Skeletal muscle satellite cell (primary cell): Measurements from ENCODE around the gene CTRB2. TPM values are rescaled to one million over a fixed set of nuclear protein-coding genes. Genes with fewer than 3 reads are reported as not detected.

ENCODE experiments used
- H3K27me3 ChIP-seq: 2 replicates; pipeline ENCODE4 v1.7.0; 2013; ENCODE audit warnings: low read length; ENCODE audit not compliant: control insufficient read depth, insufficient read depth
- H3K36me3 ChIP-seq: 2 replicates; pipeline ENCODE4 v1.7.0; 2013; ENCODE audit warnings: mild to moderate bottlenecking, control low read depth, low read length; ENCODE audit not compliant: insufficient read depth
- H3K4me1 ChIP-seq: 2 replicates; pipeline ENCODE4 v1.7.0; 2013; ENCODE audit warnings: low read length; ENCODE audit not compliant: control insufficient read depth, insufficient read depth
- H3K4me2 ChIP-seq: 2 replicates; pipeline ENCODE4 v1.7.0; 2013; ENCODE audit warnings: mild to moderate bottlenecking, low read length
- H3K4me3 ChIP-seq: 2 replicates; pipeline ENCODE4 v1.7.0; 2013; ENCODE audit warnings: low read length
- H3K9ac ChIP-seq: 2 replicates; pipeline ENCODE4 v1.7.0; 2013; ENCODE audit warnings: mild to moderate bottlenecking, low read depth, low read length, moderate library complexity
- H3K9me3 ChIP-seq: replicated peaks from 2 replicates; pipeline ENCODE4 v1.7.0; 2013; ENCODE audit warnings: mild to moderate bottlenecking, control low read depth, low read length
- total RNA-seq: library from RNA; depleted of rRNA; stranded (reverse); fragments of >200 nt; gene quantifications from 2 replicates; pipeline ENCODE4 v1.2.3, GENCODE V29; 2012; rRNA removed

The CTRB2 gene
- total RNA-seq, result not detected in 2 replicates

DNA sequence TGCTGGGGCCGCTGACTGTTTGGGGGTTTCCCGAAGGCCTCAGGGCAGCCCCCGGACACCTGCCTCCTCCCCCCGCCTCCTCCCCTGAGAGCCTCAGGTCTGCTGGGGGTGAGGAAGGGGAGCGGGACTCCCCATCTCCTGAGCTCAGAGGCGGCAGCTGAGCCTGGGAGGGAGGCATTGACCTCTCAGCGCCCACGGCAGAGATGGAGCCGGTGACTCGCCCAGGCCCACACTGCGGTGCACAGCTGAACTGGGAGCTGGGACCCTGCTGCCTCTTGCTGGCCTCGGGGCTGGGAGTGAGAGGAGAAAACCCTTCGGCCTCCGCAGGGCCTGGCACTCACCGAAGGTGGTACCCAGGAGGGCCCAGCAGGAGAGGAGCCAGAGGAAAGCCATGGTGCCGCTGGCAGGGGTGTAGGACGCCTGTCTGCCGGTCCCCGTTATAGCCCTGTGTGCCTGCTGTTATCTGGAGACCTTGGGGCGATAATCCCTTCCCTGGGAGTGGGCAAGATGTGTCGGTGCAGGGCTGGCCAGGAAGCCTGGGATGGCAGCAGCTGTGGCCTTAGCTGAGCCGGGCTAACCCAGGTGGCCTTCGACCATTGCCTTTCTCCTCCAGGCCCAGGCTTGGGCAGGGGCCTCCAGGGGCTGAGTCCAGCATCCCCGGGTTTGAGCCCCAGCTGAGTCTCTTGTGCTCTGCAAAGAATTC lies at the start of gene CTRB2:
Gene CTRB2, minus strand, starts transcription at position 413 of the 703 bp plus-strand sequence. Its CDS starts 20 bp downstream, at position 393.
- Histone ChIP-seq H3K9me3 (no peaks in the 10 kb centered on the region), H3K27me3 (peaks cover under 1% of the 10 kb centered on the region)

DNA sequence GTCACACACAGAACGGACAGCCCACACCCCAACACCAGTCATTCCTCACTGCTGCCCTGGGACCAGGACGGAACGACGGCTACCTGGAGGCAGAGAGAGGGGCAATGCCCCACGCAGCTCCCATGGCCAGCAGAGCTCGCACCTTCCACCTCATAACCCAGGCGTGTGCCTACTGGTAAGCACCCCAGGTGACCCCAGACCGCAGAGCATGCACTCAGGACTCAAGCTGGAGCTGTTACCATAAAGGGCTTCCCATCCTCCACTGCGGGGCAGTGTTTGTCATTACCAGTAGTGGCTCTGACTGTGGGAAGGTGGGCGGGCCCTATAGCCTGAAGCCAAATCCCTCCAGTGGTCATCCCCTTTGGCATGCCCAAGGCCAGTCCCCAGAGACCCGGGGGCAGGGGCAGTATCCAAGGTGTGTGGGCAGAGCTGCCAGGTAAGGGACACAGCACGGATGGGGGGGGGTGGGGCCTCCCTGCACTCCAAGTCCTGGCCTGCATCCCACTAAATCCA lies 49.2 kb upstream of the CTRB2 start:
- Histone ChIP-seq H3K4me2 (no peak overlapping the region), H3K36me3 (peaks cover 20% of the 10 kb centered on the region), H3K9me3 (no peaks in the 10 kb centered on the region), H3K9ac (peak overlapping the region; percentile 14), H3K4me3 (no peak overlapping the region), H3K27me3 (no peaks in the 10 kb centered on the region), H3K4me1 (peaks cover 63% of the 10 kb centered on the region)

More for the DNA sequence above, at the start of gene CTRB2:
- H3K36me3 ChIP-seq, result no peaks in the 10 kb centered on the region
- H3K4me2 ChIP-seq, result no peak within 1 kb of the TSS
- no peaks in the 10 kb centered on the region for H3K4me1 ChIP-seq
- H3K9ac ChIP-seq, result no peak within 1 kb of the TSS
- H3K4me3 ChIP-seq, result no peak within 1 kb of the TSS

DNA sequence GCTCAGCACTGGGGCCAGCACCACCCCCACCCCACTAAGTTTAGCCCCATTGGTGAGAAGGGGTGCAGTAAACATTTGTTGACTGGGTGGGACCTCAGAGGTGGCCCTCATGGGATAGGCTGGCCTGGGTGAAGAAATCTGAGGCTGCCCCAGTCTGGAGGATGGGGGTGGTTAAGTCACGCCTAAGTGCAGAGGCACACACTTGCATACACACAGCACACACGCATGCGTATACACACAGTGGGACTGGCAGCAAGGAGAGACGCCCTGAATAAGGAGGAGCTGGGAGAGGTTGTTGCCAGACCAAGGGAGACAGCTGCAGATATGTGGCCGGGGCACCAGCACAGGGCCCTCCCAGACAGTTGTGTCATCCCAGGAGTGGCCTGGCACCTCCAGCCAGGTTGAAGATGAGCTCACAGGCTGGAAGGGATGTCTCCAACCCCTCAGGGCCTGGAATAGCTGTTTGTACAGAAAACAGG lies 47.4 kb upstream of the CTRB2 start:
- Histone ChIP-seq H3K4me1 (peaks cover 69% of the 10 kb centered on the region), H3K36me3 (peaks cover 20% of the 10 kb centered on the region), H3K9ac (peak overlapping the region; percentile 73), H3K4me3 (peak overlapping the region; percentile 30), H3K27me3 (no peaks in the 10 kb centered on the region), H3K4me2 (peak overlapping the region; percentile 75), H3K9me3 (no peaks in the 10 kb centered on the region)

DNA sequence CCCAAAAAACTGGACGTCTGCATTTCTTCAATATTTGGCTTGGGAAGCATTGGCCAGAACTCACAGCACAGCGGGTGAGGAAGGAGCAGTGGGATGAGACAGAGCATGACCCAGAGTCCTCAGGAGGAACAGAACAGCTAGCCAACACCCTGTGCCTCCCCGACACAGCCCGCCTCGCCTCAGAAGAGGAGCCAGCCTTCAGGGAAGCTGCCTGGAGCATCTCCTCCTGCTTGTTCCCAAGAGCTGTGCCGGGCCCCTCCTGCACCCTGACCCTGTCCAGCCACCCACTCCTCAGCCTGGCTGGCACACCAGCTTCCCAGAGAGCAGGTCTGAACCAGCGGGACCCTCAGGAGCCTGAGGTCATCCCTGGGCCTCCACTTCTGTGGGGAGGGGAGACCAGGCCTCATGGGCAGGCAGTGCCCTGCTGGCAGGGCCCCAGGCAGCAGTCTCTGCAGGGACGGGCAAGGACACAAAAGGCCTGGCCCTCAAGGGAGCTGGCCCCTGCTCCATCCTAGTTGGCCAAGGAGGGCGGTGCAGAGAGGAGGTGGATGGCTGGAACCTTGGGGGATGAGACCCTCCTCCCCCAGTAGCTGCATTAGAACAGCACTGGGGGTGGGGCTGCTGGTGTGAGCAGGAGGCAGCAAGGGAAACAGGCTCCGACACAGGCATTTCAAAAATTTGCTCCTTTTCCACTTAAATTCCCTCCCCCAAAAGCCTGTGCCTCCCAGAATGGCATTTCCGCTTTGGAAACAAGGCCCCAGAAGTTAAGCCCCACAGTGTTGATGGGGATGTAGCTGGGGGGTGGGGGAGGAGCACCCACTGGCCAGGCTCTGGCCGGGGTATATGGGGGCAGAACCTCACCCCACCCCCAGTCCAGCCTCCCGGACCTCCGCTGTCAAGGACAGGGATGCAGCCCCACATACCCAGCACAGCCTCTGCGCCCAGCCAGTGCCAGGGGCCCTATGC lies 46.3 kb upstream of the CTRB2 start:
- peak overlapping the region; percentile 73 for H3K9ac ChIP-seq
- peaks cover 15% of the 10 kb centered on the region for H3K36me3 ChIP-seq
- peak overlapping the region; percentile 49 for H3K4me3 ChIP-seq
- no peaks in the 10 kb centered on the region for H3K27me3 ChIP-seq
- peak overlapping the region; percentile 75 for H3K4me2 ChIP-seq
- no peaks in the 10 kb centered on the region for H3K9me3 ChIP-seq
- H3K4me1 ChIP-seq, result peaks cover 81% of the 10 kb centered on the region

DNA sequence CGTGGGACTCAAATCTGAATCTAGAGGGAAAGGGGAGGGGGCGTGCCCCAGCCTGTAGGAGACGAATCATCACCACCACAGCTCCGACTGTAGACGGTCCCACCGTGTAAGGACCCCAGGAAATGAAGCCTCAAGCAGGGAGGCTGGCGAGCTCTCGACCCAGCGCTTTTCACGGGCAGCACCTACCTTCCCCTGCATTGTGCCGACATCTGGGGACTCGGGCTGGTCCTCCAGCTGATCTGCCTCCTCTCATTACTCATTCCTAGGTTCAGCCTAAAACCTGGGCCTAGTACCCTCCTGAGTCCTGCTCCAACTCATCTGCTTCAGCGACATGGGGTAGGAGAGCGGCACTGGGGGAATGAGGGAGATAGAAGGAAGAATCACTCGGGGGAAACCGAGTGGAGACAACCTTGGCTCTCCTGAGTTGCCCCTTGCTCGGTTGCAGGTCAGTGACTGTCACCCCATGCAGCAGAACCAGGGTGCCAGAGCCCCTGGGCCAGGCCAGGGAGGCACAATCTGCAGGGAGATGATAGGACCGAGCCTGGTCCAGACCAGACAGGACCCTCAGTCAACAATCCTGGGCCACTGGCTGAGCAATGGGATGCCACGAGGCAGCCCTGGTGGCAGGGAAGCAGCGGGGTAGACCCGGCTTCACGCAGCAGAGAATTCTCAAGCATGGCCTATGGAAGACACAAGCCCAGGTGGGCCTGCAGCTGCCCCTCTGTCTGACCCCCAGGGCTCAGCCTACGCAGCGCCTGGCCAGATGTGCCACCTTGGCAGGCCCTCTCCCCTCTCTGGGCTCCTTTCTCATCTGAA lies 45.3 kb upstream of the CTRB2 start:
- peak overlapping the region; percentile 75 for H3K4me2 ChIP-seq
- H3K4me1 ChIP-seq, result peaks cover 82% of the 10 kb centered on the region

DNA sequence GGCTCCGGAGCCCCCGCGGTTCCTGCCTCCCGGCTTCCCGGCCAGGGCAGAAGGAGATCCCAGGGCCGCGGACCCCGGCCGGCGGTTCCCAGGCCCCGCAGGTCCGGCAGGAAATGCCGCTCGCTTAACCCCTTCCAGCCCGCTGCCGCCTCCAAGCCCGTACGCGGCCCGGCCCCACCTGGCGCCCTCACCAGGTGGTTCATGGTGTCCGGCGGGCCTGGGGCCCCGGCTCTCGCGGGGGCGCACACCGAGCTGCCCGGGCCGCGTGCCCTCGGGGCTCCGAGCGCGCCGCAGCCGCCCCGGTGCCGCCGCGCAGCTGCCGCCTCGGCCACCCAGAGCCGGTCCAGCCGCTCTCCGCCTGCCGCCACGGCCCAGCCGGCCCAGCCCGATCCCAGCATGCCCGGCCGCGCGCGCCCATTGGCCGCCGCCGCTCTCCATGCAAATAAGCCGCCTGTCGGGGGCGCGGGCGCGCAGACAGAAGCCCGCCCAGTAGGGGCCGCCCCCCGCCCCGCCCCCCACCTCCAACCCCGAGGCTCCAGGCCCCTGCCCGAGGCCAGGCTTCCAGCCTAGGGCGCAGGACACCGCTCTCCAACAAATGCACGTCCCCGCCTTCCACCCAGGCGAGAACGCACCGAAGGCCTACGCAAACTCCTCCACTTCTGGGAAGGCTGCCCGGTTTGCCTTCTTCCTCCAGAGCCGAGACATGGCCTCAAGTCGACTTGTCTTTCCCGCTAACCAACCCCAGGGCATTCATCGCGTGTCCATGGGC lies 44.5 kb upstream of the CTRB2 start, which contains the start of gene BCAR1:
Gene BCAR1, minus strand, starts transcription at position 345 of the 769 bp plus-strand sequence. Its CDS starts 142 bp downstream, at position 203.
- Histone ChIP-seq H3K4me1 (peaks cover 82% of the 10 kb centered on the region), H3K4me3 (peak within 1 kb of the TSS; percentile 94), H3K9me3 (no peaks in the 10 kb centered on the region), H3K36me3 (peaks cover 12% of the 10 kb centered on the region), H3K9ac (peak within 1 kb of the TSS; percentile 99), H3K4me2 (peak within 1 kb of the TSS; percentile 99), H3K27me3 (no peaks in the 10 kb centered on the region)

More for the DNA sequence above, 45.3 kb upstream of the CTRB2 start:
- Histone ChIP-seq H3K9ac (peak overlapping the region; percentile 73), H3K9me3 (no peaks in the 10 kb centered on the region), H3K36me3 (peaks cover 12% of the 10 kb centered on the region), H3K4me3 (peak overlapping the region; percentile 55), H3K27me3 (no peaks in the 10 kb centered on the region)

DNA sequence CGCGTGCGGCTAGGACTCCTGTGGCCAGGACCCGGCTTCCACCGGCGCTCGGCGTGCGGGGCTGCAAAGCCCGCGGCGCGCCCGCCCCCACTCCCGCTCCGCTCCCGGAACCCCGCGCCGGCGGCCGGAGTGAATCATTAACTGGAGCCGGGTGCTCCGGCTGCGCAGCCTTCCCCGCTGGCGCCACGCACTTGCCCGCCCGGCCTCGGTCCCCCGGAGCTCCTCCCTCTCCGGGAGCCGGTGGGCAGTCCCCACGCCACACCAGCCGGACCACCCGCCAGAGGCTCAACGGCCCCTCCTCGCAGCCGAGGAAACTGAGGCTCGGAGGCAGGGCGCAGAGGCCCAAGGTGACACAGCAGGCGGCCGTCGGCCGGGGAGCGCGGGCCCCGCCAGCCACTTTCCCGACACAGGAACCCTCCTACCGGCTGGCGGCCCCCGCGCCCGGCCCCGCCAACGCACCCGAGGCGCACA lies 43.9 kb upstream of the CTRB2 start:
- H3K9me3 ChIP-seq, result no peaks in the 10 kb centered on the region
- H3K27me3 ChIP-seq, result no peaks in the 10 kb centered on the region
- peak overlapping the region; percentile 94 for H3K4me3 ChIP-seq
- H3K4me1 ChIP-seq, result peaks cover 82% of the 10 kb centered on the region
- H3K36me3 ChIP-seq, result peaks cover 12% of the 10 kb centered on the region
- peak overlapping the region; percentile 99 for H3K9ac ChIP-seq
- H3K4me2 ChIP-seq, result peak overlapping the region; percentile 99

DNA sequence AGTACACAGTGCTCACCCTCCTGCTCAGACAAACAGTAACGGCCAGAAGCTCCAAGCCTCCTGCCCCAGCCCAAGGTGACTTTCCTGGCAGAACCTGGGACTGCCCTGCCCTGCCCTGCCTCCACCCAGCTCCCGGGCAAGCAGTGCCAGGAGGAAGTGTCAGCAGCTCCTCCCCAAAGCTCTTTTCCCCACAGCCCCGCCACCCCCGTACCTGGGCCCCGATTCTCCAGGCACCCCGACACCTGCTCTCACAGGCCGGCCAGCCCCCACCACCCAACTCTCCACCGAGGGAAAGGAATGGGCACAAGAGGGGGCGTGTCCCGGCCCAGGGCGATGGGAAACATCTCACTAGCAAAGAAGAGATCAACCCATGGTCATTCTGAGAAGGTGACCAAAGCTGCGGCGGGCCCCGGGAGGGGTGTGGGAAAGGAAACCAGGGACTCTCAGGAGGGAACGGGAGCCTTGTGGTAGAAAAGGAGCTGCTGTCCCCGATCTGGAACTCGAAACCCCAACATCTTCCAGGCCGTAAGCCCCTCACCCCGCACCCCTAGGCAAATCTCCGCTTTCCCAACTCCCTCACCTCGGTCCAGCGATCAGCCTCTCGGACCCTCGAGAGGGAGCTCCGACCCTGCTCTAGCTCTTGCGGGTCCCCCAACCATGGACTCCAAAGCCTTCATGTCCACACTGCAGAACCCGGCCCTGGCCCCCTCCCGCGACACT lies 43.3 kb upstream of the CTRB2 start:
- no peaks in the 10 kb centered on the region for H3K27me3 ChIP-seq
- peak overlapping the region; percentile 94 for H3K4me3 ChIP-seq
- no peaks in the 10 kb centered on the region for H3K9me3 ChIP-seq
- H3K9ac ChIP-seq, result peak overlapping the region; percentile 99
- peak overlapping the region; percentile 99 for H3K4me2 ChIP-seq
- H3K4me1 ChIP-seq, result peaks cover 85% of the 10 kb centered on the region
- peaks cover 12% of the 10 kb centered on the region for H3K36me3 ChIP-seq

DNA sequence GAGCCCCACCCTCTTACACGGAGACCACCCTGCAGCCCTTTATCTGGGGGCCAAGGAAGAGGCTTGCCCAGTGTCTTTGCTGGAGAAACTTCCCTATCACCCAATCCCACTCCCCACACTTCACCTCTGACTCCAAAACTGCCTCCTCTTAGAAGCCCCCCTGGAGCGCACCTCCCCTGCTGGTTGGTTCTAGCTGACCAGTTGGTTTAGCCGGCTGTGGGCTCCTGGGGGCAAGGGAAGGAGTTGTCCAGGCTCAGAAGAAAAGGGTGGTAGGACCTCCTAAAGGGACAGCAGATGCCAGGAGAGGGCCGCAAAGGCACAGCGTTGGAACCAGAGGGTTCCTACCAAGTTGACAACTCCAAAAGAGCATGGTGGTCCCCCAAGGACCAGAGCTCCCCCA lies 42.5 kb upstream of the CTRB2 start:
- no peaks in the 10 kb centered on the region for H3K9me3 ChIP-seq
- peaks cover 14% of the 10 kb centered on the region for H3K36me3 ChIP-seq
- H3K4me3 ChIP-seq, result peak overlapping the region; percentile 94
- peak overlapping the region; percentile 99 for H3K9ac ChIP-seq
- H3K4me1 ChIP-seq, result peaks cover 85% of the 10 kb centered on the region
- H3K27me3 ChIP-seq, result no peaks in the 10 kb centered on the region
- H3K4me2 ChIP-seq, result peak overlapping the region; percentile 99
